Glutamatergic neuron (in vitro differentiated cells): ENCODE measurements around the gene ADGRF1. TPM values are rescaled to one million over a fixed set of nuclear protein-coding genes. Genes with fewer than 3 reads are reported as not detected.
"Not testable (repeated sequence)": the region's sequence is repeated elsewhere in the genome, so short reads cannot be mapped to it uniquely, and the experiment has no call there.

Experiments
- DNase-seq: peaks from one replicate; pipeline ENCODE4 v3.0.0; 2022
- H3K27ac Mint-ChIP-seq: one replicate; pipeline ENCODE4 v1.8.0; 2020; ENCODE audit warnings: mild to moderate bottlenecking, mixed read lengths, inconsistent platforms; ENCODE audit not compliant: unreplicated experiment
- H3K27me3 Mint-ChIP-seq: one replicate; pipeline ENCODE4 v1.8.0; 2020; ENCODE audit warnings: mild to moderate bottlenecking, moderate library complexity, mixed read lengths, inconsistent platforms; ENCODE audit not compliant: unreplicated experiment
- H3K36me3 Mint-ChIP-seq: one replicate; pipeline ENCODE4 v1.8.0; 2020; ENCODE audit warnings: mild to moderate bottlenecking, mixed read lengths, inconsistent platforms; ENCODE audit not compliant: unreplicated experiment
- H3K4me1 Mint-ChIP-seq: one replicate; pipeline ENCODE4 v1.8.0; 2020; ENCODE audit warnings: mild to moderate bottlenecking, low read depth, mixed read lengths, inconsistent platforms; ENCODE audit not compliant: unreplicated experiment
- H3K4me3 Mint-ChIP-seq: one replicate; pipeline ENCODE4 v1.8.0; 2020; ENCODE audit warnings: mild to moderate bottlenecking, mixed read lengths, inconsistent platforms; ENCODE audit not compliant: unreplicated experiment
- H3K9me3 Mint-ChIP-seq: one replicate; pipeline ENCODE4 v1.8.0; 2020; ENCODE audit warnings: mild to moderate bottlenecking, moderate library complexity, mixed read lengths, inconsistent platforms; ENCODE audit not compliant: unreplicated experiment
- CTCF ChIP-seq: fragments of 200-600 bp; sonication (generic); IDR thresholded peaks from one replicate; pipeline ENCODE4 v1.5.0; 2021; ENCODE audit not compliant: partially characterized antibody, unreplicated experiment
- total RNA-seq: library from RNA; stranded (reverse); fragmentation: NEBNext Ultra II Directional; extraction: Animal tissue kit (Norgen Biotek cat#: 25700); gene quantifications from one replicate; pipeline ENCODE4 v1.2.1, GENCODE V29; 2021; ENCODE audit not compliant: unreplicated experiment

Gene ADGRF1
- total RNA-seq, 1 donor from 2014 or later = not detected

GRCh38 chr6:46993846-46994245 is 48.3 kb downstream of the ADGRF1 start:
- Mint-ChIP-seq H3K36me3 (no peaks in the 10 kb centered on the region), H3K9me3 (peaks cover 3% of the 10 kb centered on the region), H3K4me1 (no peaks in the 10 kb centered on the region), H3K4me3 (no peak overlapping the region), H3K27ac (no peak overlapping the region), H3K27me3 (no peaks in the 10 kb centered on the region)
- no peak for DNase-seq
- TF ChIP-seq CTCF = no peak

GRCh38 chr6:46992391-46992790 is 49.7 kb downstream of the ADGRF1 start:
- DNase-seq, H3K9me3 Mint-ChIP-seq, H3K4me1 Mint-ChIP-seq, H3K4me3 Mint-ChIP-seq, H3K27ac Mint-ChIP-seq, H3K27me3 Mint-ChIP-seq, H3K36me3 Mint-ChIP-seq: not testable (repeated sequence)

- not testable (repeated sequence) for H3K27ac Mint-ChIP-seq, H3K4me3 Mint-ChIP-seq, DNase-seq, H3K27me3 Mint-ChIP-seq, H3K36me3 Mint-ChIP-seq, H3K9me3 Mint-ChIP-seq, H3K4me1 Mint-ChIP-seq
- TF ChIP-seq CTCF = peak; percentile 68
Observed at GRCh38 chr6:46990818-46991510, 51.2 kb downstream of the ADGRF1 start.

GRCh38 chr6:46990031-46990644 is 52.0 kb downstream of the ADGRF1 start:
- no peaks in the 10 kb centered on the region for H3K36me3 Mint-ChIP-seq
- H3K27ac Mint-ChIP-seq = no peak overlapping the region
- H3K27me3 Mint-ChIP-seq = no peaks in the 10 kb centered on the region

GRCh38 chr6:46989398-46989797 is 52.7 kb downstream of the ADGRF1 start:
- H3K9me3 Mint-ChIP-seq = peaks cover 1% of the 10 kb centered on the region
- no peak overlapping the region for H3K4me3 Mint-ChIP-seq
- no peak overlapping the region for H3K27ac Mint-ChIP-seq
- TF ChIP-seq CTCF = no peak
- no peaks in the 10 kb centered on the region for H3K4me1 Mint-ChIP-seq
- H3K27me3 Mint-ChIP-seq = no peaks in the 10 kb centered on the region
- H3K36me3 Mint-ChIP-seq = no peaks in the 10 kb centered on the region
- no peak for DNase-seq

More at GRCh38 chr6:46990031-46990644, 52.0 kb downstream of the ADGRF1 start:
- no peaks in the 10 kb centered on the region for H3K4me1 Mint-ChIP-seq
- no peak for TF ChIP-seq CTCF
- H3K4me3 Mint-ChIP-seq = no peak overlapping the region
- H3K9me3 Mint-ChIP-seq = peaks cover 1% of the 10 kb centered on the region
- peak; percentile 21 for DNase-seq
